Kidney tubule cell (primary cell): Measurements from ENCODE around the gene WDR81.

Experiments used
- DNase-seq: peaks from one replicate; pipeline ENCODE4 v3.0.0-alpha.2; 2018; ENCODE audit warnings: low spot score

The WDR81 gene

GRCh38 chr17:1713160-1713877, 11.2 kb upstream of the WDR81 start:
- no peak for DNase-seq

DNA sequence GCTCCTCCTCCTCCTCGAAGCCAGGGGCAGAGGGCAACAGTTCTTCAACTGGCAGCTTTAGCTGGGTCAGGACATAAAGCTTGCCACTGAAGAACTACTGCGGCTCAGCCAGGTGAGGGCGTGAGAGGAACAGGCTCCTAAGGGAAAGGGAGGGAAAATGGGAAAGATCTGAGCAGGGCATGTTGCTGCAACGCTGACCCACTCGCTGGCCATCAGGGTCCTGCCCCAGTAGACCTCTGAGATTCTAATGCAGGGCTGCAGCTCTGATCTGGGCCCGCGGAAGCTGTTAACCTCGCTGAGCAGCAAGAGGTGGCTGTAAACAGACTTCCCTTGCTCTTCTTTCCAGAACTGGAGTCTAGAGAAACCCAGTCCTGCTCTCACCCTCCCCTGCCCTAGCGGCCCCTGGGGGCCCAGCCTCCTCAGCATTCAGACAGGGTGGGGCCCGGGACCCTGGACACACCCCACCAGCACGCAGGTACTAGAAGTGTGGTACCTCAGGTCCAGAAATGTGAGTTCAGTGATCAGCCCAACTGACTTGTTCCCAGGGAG, 10.6 kb upstream of the WDR81 start:
- DNase-seq: peak; percentile 65

- DNase-seq: peak; percentile 96
Measured at GRCh38 chr17:1714427-1714979, 10.0 kb upstream of the WDR81 start.

DNA sequence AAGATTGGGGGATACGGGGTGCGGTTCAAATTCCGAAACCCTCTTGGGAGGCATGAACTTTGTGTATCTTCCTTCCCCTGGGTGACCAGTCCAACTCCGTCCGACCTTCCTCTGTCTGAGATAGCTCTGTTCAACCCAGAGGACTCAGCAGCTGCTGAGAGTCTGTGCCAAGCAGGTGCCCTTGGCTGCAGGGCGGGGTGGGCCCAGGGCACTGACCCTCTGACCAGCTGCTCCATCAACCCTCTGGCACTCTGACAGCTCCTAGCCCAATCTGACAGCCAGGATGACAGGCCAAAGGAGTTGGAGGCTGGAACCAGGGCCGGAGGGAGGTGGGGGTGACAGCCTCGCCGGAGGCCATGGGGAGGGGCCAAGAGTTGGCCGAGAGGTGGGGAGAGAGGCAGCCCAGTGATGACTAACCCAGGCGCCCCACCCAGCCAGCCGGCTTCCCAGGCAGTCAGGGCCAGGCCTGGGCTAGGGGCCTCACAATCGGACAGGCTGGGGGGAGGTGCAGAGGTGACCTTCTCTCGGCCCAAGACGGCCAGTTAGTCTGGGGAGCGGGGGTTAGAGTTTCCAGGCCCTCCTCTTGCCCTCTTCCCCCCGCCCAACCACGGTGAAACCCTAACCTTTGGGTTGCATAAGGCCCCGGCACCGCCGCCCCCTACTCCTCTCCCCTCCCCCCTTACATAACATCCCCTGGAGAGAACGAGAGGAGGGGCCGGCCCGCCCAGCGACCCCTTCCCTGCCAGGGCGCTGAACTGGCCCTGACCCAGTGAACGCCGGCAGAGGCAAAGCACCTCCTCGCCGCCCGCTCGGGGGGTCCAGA, 9.3 kb upstream of the WDR81 start:
- DNase-seq: peak; percentile 92

DNA sequence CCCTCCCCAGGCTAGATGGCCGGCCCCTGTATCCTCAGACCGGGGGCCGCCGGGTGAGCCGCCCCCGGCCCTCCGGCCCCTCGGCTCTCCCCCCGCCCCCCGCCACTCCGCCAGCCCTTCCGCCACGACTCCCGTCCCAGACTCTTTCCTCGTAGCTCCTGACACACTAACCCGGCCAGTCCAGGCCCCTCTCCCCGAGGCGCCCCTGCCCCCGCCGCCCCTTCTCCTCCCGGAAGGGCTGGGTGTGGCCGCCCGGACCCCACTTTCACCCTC, 8.8 kb upstream of the WDR81 start:
- DNase-seq: no peak

DNA sequence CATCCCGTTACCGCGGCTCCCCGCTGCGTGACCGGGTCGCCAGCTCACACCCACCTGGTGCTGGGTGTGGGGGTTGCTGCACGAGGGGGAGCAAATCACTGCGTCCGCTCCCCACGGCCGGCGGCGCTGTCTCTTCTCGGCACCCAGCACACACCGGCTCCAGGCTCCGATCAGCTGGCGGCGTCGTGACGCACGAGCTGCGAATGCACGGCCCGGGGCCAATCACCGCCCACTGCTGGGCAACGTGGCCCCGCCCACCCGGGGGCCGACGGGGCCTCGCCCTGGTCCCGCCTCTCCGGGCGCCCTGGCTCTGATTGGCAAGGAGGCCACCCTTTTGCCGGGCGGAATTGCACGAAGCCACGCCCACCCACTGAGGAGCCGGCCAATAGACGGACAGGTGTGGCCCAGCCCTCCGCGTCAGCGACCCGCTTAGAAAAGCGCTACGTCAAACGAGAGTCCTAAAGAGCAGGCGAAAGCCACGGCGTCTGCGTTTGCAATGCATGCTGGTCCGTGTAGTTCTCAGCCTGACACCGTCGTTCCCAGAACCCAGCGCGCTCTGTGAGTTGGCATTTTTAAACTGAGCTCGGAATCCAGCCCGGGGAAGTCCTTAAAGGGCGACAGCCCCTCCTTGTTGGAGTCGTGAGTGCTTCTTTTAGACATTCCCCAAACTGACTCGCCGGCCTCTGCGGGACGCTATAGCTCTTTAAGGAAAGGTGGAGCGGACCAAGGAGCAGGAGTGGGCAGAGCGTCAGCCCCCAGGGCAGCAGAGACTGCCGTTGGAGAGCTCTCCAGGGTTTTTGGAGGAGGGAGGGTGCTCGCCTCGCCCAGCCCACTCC, 8.2 kb upstream of the WDR81 start:
- DNase-seq: peak; percentile 100

DNA sequence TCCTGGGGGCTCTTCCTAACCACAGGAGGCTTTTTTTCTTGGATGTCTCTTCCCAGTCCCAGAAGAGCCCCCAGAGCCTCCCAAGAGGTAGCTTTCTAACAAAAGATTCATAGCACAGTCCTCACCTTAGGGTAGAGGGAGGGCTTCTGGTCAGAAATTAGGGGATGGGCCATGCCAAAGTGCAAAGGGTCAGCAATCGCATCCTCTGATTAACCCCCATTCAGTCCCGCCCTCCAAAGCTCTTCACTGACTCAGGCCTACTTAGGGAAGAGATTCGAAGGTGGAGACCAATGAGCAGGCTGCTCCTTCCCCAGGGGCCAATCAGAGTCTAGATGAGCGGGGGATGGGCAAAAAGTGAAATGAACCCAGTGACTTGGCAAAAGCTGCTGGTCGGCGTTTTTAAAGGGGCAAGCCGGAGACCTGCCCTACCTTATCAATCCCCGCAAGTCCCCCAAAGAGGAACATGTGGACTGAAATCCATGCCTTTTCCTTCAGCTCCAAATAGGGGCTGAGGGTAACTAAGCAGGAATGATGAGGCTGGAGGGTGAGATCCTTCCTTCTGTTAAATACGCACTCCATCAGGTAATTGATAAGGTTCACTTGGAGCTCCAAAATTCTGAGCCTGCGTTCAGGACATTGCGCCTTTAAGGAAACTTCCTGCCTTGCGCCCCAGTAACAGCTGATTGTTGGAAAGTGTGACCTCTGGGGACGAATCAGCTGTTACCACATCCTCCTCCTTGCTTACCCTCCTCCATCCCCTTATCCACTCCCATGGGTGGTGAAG, 7.4 kb upstream of the WDR81 start:
- DNase-seq: peak; percentile 99

GRCh38 chr17:1718362-1719165, 5.9 kb upstream of the WDR81 start:
- DNase-seq: no peak

DNA sequence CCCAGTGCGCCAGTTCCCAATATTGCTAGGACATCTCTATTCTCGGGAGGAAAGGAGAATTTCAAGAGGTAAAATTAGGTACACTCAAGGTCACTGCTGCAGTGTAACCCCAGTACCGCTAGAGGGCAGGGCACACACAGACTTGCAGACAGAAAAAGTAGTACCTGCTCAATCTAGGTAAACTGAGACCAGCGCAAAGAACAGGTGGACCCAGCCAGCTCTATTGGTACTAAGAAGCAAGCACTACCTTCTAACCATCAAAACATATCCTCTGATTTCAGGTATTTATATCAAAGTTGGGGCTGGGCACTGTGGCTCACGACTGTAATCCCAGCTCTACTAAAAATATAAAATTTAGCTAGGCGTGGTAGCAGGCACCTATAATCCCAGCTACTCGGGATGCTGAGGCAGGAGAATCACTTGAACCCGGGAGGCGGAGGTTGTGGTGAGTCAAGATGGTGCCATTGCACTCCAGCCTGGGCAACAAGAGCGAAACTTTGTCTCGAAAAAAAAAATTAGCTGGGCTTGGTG, 3.6 kb upstream of the WDR81 start:
- peak; percentile 65 for DNase-seq

DNA sequence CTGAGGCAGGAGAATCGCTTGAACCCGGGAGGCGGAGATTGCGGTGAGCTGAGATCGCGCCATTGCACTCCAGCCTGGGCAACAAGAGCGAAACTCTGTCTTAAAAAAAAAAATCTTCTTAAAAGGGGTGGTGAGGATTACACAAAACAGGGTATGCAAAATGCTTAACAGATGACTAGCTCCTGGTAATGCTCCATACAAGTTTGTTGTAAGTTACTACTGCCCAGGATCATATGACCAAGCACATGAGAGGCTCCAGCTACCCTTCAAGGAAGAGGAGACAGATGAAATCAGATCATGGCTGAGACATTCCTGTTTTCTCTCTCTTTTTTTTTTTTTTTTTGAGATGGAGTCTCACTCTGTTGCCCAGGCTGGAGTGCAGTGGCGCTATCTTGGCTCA, 2.5 kb upstream of the WDR81 start:
- peak; percentile 48 for DNase-seq

DNA sequence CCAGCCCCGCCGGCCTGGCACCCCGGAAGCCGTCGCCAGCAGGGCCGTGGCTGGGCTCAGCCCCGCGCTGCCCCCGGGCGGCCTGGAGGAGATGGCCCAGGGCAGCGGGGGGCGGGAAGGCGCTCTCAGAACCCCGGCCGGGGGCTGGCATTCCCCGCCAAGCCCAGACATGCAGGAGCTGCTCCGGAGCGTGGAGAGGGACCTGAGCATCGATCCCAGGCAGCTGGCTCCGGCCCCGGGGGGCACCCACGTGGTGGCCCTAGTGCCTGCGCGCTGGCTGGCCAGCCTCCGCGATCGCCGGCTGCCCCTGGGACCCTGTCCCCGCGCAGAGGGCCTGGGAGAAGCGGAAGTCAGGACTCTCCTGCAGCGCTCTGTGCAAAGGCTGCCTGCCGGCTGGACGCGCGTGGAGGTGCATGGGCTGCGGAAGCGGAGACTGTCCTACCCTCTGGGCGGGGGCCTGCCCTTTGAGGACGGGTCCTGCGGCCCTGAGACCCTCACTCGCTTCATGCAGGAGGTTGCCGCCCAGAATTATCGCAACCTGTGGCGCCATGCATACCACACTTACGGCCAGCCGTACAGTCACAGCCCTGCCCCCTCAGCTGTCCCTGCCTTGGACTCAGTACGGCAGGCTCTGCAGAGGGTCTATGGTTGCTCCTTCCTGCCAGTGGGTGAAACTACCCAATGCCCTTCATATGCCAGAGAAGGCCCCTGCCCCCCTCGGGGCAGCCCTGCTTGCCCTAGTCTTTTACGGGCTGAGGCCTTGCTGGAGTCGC, 551 bp downstream of the WDR81 start:
- DNase-seq: no peak

DNA sequence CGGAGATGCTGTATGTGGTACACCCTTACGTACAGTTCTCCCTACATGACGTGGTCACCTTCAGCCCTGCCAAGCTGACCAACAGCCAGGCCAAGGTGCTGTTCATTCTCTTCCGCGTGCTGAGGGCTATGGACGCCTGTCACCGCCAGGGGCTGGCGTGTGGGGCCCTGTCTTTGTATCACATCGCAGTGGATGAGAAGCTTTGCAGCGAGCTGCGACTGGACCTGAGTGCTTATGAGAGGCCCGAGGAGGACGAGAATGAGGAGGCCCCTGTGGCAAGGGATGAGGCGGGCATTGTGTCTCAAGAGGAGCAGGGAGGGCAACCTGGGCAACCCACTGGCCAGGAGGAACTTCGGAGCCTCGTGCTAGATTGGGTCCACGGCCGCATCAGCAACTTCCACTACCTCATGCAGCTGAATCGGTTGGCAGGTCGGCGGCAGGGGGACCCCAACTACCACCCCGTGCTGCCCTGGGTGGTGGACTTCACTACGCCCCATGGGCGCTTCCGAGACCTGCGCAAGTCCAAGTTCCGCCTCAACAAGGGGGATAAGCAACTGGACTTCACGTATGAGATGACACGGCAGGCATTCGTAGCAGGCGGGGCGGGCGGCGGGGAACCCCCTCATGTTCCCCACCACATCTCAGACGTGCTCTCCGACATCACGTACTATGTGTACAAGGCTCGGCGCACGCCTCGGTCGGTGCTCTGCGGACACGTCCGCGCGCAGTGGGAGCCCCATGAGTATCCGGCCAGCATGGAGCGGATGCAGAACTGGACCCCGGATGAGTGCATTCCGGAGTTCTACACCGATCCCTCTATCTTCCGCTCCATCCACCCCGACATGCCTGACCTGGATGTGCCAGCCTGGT, 1.4 kb downstream of the WDR81 start:
- DNase-seq: no peak

- no peak for DNase-seq
Measured at GRCh38 chr17:1726626-1727257, 2.2 kb downstream of the WDR81 start.

DNA sequence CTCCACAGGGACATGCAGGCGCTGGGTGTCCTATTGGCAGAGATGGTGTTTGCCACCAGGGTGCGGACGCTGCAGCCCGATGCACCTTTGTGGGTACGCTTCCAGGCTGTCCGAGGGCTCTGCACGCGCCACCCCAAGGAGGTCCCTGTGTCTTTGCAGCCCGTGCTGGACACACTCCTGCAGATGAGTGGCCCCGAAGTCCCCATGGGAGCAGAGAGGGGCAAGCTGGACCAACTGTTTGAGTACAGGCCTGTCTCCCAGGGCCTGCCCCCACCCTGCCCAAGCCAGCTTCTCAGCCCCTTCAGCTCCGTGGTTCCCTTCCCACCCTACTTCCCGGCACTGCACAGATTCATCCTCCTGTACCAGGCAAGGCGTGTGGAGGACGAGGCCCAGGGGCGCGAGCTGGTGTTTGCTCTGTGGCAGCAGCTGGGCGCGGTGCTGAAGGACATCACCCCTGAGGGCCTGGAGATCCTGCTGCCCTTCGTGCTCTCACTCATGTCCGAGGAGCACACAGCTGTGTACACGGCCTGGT, 2.8 kb downstream of the WDR81 start:
- DNase-seq: no peak

DNA sequence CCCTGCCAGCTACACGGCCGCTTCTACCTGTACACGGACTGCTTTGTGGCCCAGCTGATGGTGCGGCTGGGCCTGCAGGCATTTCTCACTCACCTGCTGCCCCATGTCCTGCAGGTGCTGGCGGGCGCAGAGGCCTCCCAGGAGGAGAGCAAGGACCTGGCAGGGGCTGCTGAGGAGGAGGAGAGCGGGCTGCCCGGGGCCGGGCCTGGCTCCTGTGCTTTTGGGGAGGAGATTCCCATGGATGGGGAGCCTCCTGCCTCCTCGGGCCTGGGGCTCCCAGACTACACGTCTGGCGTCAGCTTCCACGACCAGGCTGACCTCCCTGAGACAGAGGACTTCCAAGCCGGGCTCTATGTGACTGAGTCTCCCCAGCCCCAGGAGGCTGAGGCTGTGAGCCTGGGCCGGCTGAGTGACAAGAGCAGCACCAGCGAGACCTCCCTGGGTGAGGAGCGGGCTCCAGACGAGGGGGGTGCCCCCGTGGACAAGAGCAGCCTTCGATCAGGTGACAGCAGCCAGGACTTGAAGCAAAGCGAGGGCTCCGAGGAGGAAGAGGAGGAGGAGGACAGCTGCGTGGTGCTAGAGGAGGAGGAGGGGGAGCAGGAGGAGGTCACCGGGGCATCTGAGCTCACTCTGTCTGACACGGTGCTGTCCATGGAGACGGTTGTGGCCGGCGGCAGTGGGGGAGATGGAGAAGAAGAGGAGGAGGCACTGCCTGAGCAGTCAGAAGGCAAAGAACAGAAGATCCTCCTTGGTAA, 3.5 kb downstream of the WDR81 start:
- no peak for DNase-seq

GRCh38 chr17:1729966-1730325, 5.4 kb downstream of the WDR81 start:
- no peak for DNase-seq
